CD14-positive monocyte (primary cell): ENCODE results near the gene F2R. TPM values are rescaled to one million over a fixed set of nuclear protein-coding genes. Genes with fewer than 3 reads are reported as not detected.

Experiments
- DNase-seq, 3 donors: peaks; one replicate each; pipeline ENCODE4 v3.0.0-alpha.2; 2011 to 2022
- H2AFZ ChIP-seq: 2 replicates; pipeline ENCODE4 v1.6.0; 2012; ENCODE audit warnings: mild to moderate bottlenecking, low read depth, low read length, inconsistent platforms; ENCODE audit not compliant: insufficient read depth, poor library complexity, severe bottlenecking
- H3K27ac ChIP-seq, 2 donors: 1 replicate in 1 of 2; 2 replicates in 1 of 2; pipeline ENCODE4 v1.5.1; 2012 to 2013; ENCODE audit warnings: low read length in 2 of 2, control low read depth in 1 of 2, inconsistent platforms in 1 of 2, low read depth in 1 of 2, mild to moderate bottlenecking in 1 of 2
- H3K27me3 ChIP-seq, 2 donors: one replicate each; pipeline versions ENCODE4 v1.6.0 to v1.6.1; 2011 to 2013; ENCODE audit warnings: low read length in 2 of 2; ENCODE audit not compliant: control insufficient read depth in 2 of 2, insufficient read depth in 2 of 2
- H3K36me3 ChIP-seq, 2 donors: replicated peaks in 1 of 2; 1 replicate in 1 of 2; 2 replicates in 1 of 2; pipeline versions ENCODE4 v1.5.1 to v1.6.1; 2012 to 2013; ENCODE audit warnings: low read length in 2 of 2, control low read depth in 1 of 2, inconsistent platforms in 1 of 2, mild to moderate bottlenecking in 1 of 2; ENCODE audit not compliant: insufficient read depth in 2 of 2, control insufficient read depth in 1 of 2
- H3K4me1 ChIP-seq, 2 donors: 1 replicate in 1 of 2; 2 replicates in 1 of 2; pipeline versions ENCODE4 v1.5.1 to v1.6.1; 2012 to 2013; ENCODE audit warnings: low read length in 2 of 2, control low read depth in 1 of 2, inconsistent platforms in 1 of 2, mild to moderate bottlenecking in 1 of 2, moderate library complexity in 1 of 2; ENCODE audit not compliant: insufficient read depth in 2 of 2, control insufficient read depth in 1 of 2
- H3K4me2 ChIP-seq: replicated peaks from 2 replicates; pipeline ENCODE3; 2012; ENCODE audit warnings: low read length, moderate library complexity, mild to moderate bottlenecking; ENCODE audit not compliant: poor library complexity, severe bottlenecking; ENCODE audit errors: extremely low read depth
- H3K4me3 ChIP-seq, 3 experiments: fragments of 200-600 bp in 1 of 3; sonication (generic) in 1 of 3; replicated peaks in 1 of 3; 1 replicate in 2 of 3; 2 replicates in 1 of 3; pipeline ENCODE4 v1.5.1; 2011 to 2013; ENCODE audit warnings: low read length in 3 of 3, mild to moderate bottlenecking in 3 of 3, control low read depth in 2 of 3, low read depth in 2 of 3, inconsistent platforms in 1 of 3, moderate library complexity in 1 of 3
- H3K79me2 ChIP-seq: 2 replicates; pipeline ENCODE4 v1.6.0; 2012; ENCODE audit warnings: mild to moderate bottlenecking, control low read depth, inconsistent platforms, low read length, moderate library complexity; ENCODE audit not compliant: insufficient read depth
- H3K9ac ChIP-seq: 2 replicates; pipeline ENCODE4 v1.6.0; 2017; ENCODE audit warnings: low read length, mild to moderate bottlenecking; ENCODE audit not compliant: insufficient read depth, poor library complexity, severe bottlenecking
- H3K9me3 ChIP-seq, 2 donors: replicated peaks in 1 of 2; 1 replicate in 1 of 2; 2 replicates in 1 of 2; pipeline versions ENCODE4 v1.5.1 to v1.6.1; 2012 to 2013; ENCODE audit warnings: low read length in 2 of 2, control low read depth in 1 of 2; ENCODE audit not compliant: control insufficient read depth in 1 of 2, insufficient read depth in 1 of 2
- H4K20me1 ChIP-seq: 2 replicates; pipeline ENCODE4 v1.6.0; 2012; ENCODE audit warnings: mild to moderate bottlenecking, low read length, control low read depth, moderate library complexity; ENCODE audit not compliant: insufficient read depth
- H3K27ac Mint-ChIP-seq, 7 donors: one replicate each; pipeline ENCODE4 v1.8.0; 2020; ENCODE audit warnings: mild to moderate bottlenecking in 7 of 7, mixed read lengths in 7 of 7, moderate library complexity in 6 of 7, inconsistent platforms in 2 of 7
- H3K27me3 Mint-ChIP-seq, 3 donors: one replicate each; pipeline ENCODE4 v1.8.0; 2021 to 2022; ENCODE audit warnings: low read depth in 3 of 3, mild to moderate bottlenecking in 3 of 3, mixed read lengths in 3 of 3, moderate library complexity in 3 of 3, inconsistent platforms in 1 of 3
- H3K36me3 Mint-ChIP-seq, 2 donors: one replicate each; pipeline ENCODE4 v1.8.0; 2020; ENCODE audit warnings: mixed read lengths in 2 of 2, inconsistent platforms in 1 of 2, mild to moderate bottlenecking in 1 of 2
- H3K4me1 Mint-ChIP-seq: one replicate; pipeline ENCODE4 v1.8.0; 2020; ENCODE audit warnings: mild to moderate bottlenecking, mixed read lengths
- H3K4me3 Mint-ChIP-seq, 2 donors: one replicate each; pipeline ENCODE4 v1.8.0; 2020; ENCODE audit warnings: mild to moderate bottlenecking in 2 of 2, mixed read lengths in 2 of 2, moderate library complexity in 1 of 2
- H3K9me3 Mint-ChIP-seq, 7 donors: one replicate each; pipeline ENCODE4 v1.8.0; 2020 to 2022; ENCODE audit warnings: mixed read lengths in 7 of 7, mild to moderate bottlenecking in 6 of 7, moderate library complexity in 6 of 7, inconsistent platforms in 2 of 7
- WGBS: methylation state at CpG from one replicate; pipeline ENCODE4 v1.1.5; 2013; ENCODE audit warnings: missing lambda C conversion rate; ENCODE audit not compliant: insufficient coverage; 5-methylcytosine and 5-hydroxymethylcytosine counted together
- intact Hi-C, 2 donors: fragments of 100-400 bp; cut with micrococcal nuclease; formaldehyde crosslinking; loops; one replicate each; pipeline versions ENCODE4 v1.15.0 to v1.15.1; 2023
- polyA plus RNA-seq, 3 donors: library from polyadenylated mRNA; depleted of rRNA in 1 of 3; unstranded in 2 of 3; stranded (reverse) in 1 of 3; fragments of 300-500 nt in 2 of 3; fragments of >200 nt in 1 of 3; fragmentation: Illumina TruSeq in 2 of 3; gene quantifications; 1 replicate in 2 of 3; 2 replicates in 1 of 3; pipeline ENCODE4 v1.2.3, GENCODE V29; 2012 to 2021
- TF ChIP-seq, protein P1 (sequence below): fragments of 200-600 bp; IDR thresholded peaks from one replicate; pipeline ENCODE4 v1.8.0; 2022; ENCODE audit warnings: antibody characterized with exemption, mild to moderate bottlenecking

F2R gene
- polyA plus RNA-seq, 3 donors, result 0.09 to 0.33 (median 0.22) TPM

DNA sequence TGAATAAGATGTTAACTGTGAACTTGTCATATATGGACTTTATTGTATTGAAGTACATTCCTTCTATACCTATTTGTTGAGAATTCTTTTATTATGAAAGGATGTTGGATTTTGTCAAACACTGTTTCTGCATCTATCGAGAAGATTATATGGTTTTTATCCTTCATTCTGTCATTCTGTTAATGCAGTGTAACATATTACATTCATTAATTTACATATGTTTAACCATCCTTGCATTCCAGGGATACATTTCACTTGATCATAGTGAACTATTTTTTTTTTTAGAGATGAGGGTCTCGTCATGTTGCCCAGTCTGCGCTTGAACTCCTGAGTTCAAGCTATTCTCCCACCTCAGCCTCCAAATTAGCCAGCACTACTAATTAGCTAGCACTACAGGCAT is 48.4 kb downstream of the F2R start:
- Histone ChIP-seq H3K4me2 (no peak overlapping the region), H3K9me3 (peaks cover 8 to 9% of the 10 kb centered on the region in 2 donors), H3K79me2 (no peaks in the 10 kb centered on the region), H3K9ac (no peak overlapping the region), H3K27me3 (no peaks in the 10 kb centered on the region), H3K36me3 (no peaks in the 10 kb centered on the region), H2AFZ (no peak overlapping the region), H4K20me1 (no peaks in the 10 kb centered on the region), H3K27ac (no peak overlapping the region), H3K4me3 (no peak overlapping the region), H3K4me1 (no peaks in the 10 kb centered on the region)
- intact Hi-C loops, result no loop called here
- WGBS, result no CpG with 5 or more reads among the region's 3 CpGs
- Mint-ChIP-seq H3K4me1 (no peaks in the 10 kb centered on the region), H3K9me3 (peaks cover 4 to 21% (median 11%) of the 10 kb centered on the region in 7 donors), H3K27ac (no peak overlapping the region), H3K4me3 (no peak overlapping the region), H3K36me3 (no peaks in the 10 kb centered on the region), H3K27me3 (peaks cover 0 to 3% (median 0%) of the 10 kb centered on the region in 3 donors)
- no peak for DNase-seq
- TF ChIP-seq, protein P1, sequence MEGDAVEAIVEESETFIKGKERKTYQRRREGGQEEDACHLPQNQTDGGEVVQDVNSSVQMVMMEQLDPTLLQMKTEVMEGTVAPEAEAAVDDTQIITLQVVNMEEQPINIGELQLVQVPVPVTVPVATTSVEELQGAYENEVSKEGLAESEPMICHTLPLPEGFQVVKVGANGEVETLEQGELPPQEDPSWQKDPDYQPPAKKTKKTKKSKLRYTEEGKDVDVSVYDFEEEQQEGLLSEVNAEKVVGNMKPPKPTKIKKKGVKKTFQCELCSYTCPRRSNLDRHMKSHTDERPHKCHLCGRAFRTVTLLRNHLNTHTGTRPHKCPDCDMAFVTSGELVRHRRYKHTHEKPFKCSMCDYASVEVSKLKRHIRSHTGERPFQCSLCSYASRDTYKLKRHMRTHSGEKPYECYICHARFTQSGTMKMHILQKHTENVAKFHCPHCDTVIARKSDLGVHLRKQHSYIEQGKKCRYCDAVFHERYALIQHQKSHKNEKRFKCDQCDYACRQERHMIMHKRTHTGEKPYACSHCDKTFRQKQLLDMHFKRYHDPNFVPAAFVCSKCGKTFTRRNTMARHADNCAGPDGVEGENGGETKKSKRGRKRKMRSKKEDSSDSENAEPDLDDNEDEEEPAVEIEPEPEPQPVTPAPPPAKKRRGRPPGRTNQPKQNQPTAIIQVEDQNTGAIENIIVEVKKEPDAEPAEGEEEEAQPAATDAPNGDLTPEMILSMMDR, result no peak

GRCh38 chr5:76765249-76765648 is 49.3 kb downstream of the F2R start:
- Mint-ChIP-seq H3K4me3 (no peak overlapping the region), H3K4me1 (no peaks in the 10 kb centered on the region), H3K36me3 (no peaks in the 10 kb centered on the region), H3K9me3 (peaks cover 4 to 21% (median 11%) of the 10 kb centered on the region in 7 donors), H3K27ac (no peak overlapping the region), H3K27me3 (peaks cover 0 to 3% (median 0%) of the 10 kb centered on the region in 3 donors)
- H3K4me2 ChIP-seq, result no peak overlapping the region
- no peak overlapping the region for H3K4me3 ChIP-seq
- TF ChIP-seq, protein P1, result no peak
- no peaks in the 10 kb centered on the region for H3K79me2 ChIP-seq
- no peaks in the 10 kb centered on the region for H3K36me3 ChIP-seq
- no peaks in the 10 kb centered on the region for H3K4me1 ChIP-seq
- no CpG with 5 or more reads among the region's 3 CpGs for WGBS
- H3K27me3 ChIP-seq, result no peaks in the 10 kb centered on the region
- DNase-seq, result no peak
- H3K9ac ChIP-seq, result no peak overlapping the region
- intact Hi-C loops, result no loop called here
- H3K9me3 ChIP-seq, result peaks cover 8 to 9% of the 10 kb centered on the region in 2 donors
- no peak overlapping the region for H2AFZ ChIP-seq
- H4K20me1 ChIP-seq, result no peaks in the 10 kb centered on the region
- H3K27ac ChIP-seq, result no peak overlapping the region
